GM19099 (cell line): ENCODE measurements around the gene SLC25A34.

Experiments used
- POLR2A ChIP-seq: IDR thresholded peaks from 3 replicates; pipeline ENCODE4 v1.6.1; 2011; ENCODE audit warnings: low read depth; ENCODE audit not compliant: insufficient read length; ENCODE audit errors: extremely low read depth

The SLC25A34 gene

GRCh38 chr1:15767941-15768340, 31.9 kb downstream of the SLC25A34 start:
- TF ChIP-seq POLR2A = no peak

DNA sequence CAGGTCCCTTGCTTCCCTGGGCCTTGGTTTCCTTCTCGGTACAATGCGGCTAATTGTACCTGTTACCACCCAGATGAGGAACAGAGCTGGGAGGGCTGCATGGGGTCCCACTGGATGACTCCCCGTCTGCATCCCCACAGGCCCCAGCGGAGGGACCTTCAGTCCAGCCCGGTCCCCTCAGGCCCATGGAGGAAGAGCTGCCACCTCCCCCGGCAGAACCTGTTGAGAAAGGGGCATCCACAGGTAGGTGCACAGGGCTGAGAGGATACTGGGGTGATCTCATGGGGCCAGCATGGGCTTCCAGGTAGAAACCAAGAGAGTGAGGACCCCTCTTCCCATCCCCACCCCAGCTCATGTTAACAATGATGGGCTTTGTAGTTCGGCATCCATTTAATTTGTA, 32.3 kb downstream of the SLC25A34 start:
- TF ChIP-seq POLR2A = no peak

- no peak for TF ChIP-seq POLR2A
Observed at GRCh38 chr1:15770313-15770962, 34.4 kb downstream of the SLC25A34 start.

GRCh38 chr1:15771836-15772515, 35.9 kb downstream of the SLC25A34 start:
- TF ChIP-seq POLR2A = no peak

DNA sequence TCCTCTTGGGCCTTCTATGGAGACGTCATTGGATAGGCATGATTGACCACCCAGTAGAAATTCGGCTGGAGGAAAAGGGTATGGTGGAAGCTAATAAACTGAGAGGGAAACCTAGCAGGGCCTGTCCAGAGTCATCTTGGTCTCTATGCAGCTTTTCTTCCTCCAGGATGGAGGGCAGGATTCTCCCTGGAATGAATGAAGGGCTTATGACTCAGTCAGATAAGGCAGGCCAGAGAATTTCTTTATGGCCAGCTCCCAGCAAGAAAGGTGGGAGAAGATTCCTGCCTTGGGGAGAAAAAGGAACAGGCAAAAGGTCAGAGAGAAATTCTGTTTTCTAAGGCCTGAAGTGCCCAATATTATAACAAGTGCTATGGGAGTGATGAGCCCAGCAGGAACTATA, 39.6 kb downstream of the SLC25A34 start:
- TF ChIP-seq POLR2A = no peak

GRCh38 chr1:15777909-15778707, 42.0 kb downstream of the SLC25A34 start:
- no peak for TF ChIP-seq POLR2A

DNA sequence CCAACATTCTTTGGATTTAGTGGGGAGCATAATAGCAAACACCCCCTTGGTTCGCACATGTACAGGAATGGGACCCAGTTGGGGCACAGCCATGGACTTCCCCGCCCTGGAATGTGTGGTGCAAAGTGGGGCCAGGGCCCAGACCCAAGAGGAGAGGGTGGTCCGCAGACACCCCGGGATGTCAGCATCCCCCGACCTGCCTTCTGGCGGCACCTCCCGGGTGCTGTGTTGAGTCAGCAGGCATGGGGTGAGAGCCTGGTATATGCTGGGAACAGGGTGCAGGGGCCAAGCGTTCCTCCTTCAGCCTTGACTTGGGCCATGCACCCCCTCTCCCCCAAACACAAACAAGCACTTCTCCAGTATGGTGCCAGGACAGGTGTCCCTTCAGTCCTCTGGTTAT, 49.6 kb downstream of the SLC25A34 start:
- TF ChIP-seq POLR2A = no peak

- TF ChIP-seq POLR2A = no peak
Observed at GRCh38 chr1:15786581-15786980, 50.5 kb downstream of the SLC25A34 start.

- no peak for TF ChIP-seq POLR2A
Observed at GRCh38 chr1:15788624-15789301, 52.7 kb downstream of the SLC25A34 start.
